MM.1S (cell line): ENCODE results near the gene ITPRIPL2.

Source experiments
- DNase-seq: peaks from one replicate; pipeline ENCODE4 v3.0.0-alpha.2; 2015
- H2AFZ ChIP-seq: fragments of 300-600 bp; sonication (generic); 2 replicates; pipeline ENCODE4 v1.6.0; 2016; ENCODE audit warnings: antibody characterized with exemption, low read length
- H3F3A ChIP-seq: fragments of 300-600 bp; sonication (generic); 2 replicates; pipeline ENCODE4 v1.6.1; 2016; ENCODE audit warnings: mild to moderate bottlenecking, antibody characterized with exemption, low read length, moderate library complexity, mixed read lengths; ENCODE audit not compliant: insufficient read depth
- H3K27ac ChIP-seq: fragments of 300-600 bp; sonication (generic); 2 replicates; pipeline ENCODE4 v1.5.1; 2016; ENCODE audit warnings: mild to moderate bottlenecking, low read length
- H3K27me3 ChIP-seq: fragments of 300-600 bp; sonication (generic); replicated peaks from 2 replicates; pipeline ENCODE4 v1.6.0; 2016; ENCODE audit warnings: low read length; ENCODE audit not compliant: insufficient read depth
- H3K36me3 ChIP-seq: fragments of 300-600 bp; sonication (generic); replicated peaks from 2 replicates; pipeline ENCODE4 v1.6.1; 2016; ENCODE audit warnings: mild to moderate bottlenecking, low read length, mixed read lengths; ENCODE audit not compliant: insufficient read depth
- H3K4me1 ChIP-seq: fragments of 300-600 bp; sonication (generic); 2 replicates; pipeline ENCODE4 v1.6.1; 2016; ENCODE audit warnings: low read length, mixed read lengths
- H3K4me2 ChIP-seq: fragments of 300-600 bp; sonication (generic); 2 replicates; pipeline ENCODE4 v1.6.0; 2016; ENCODE audit warnings: low read depth, low read length
- H3K4me3 ChIP-seq: fragments of 300-600 bp; sonication (generic); 2 replicates; pipeline ENCODE4 v1.5.1; 2016; ENCODE audit warnings: low read length, mixed read lengths
- H3K79me2 ChIP-seq: fragments of 300-600 bp; sonication (generic); 2 replicates; pipeline ENCODE4 v1.6.1; 2016; ENCODE audit warnings: mixed run types, low read length, mixed read lengths
- H3K9ac ChIP-seq: fragments of 300-600 bp; sonication (generic); 2 replicates; pipeline ENCODE4 v1.6.1; 2016; ENCODE audit warnings: low read length, mixed read lengths
- H3K9me2 ChIP-seq: fragments of 300-600 bp; sonication (generic); replicated peaks from 2 replicates; pipeline ENCODE4 v1.6.1; 2016; ENCODE audit warnings: mild to moderate bottlenecking, low read length, mixed read lengths; ENCODE audit not compliant: insufficient read depth
- H3K9me3 ChIP-seq: fragments of 300-600 bp; sonication (generic); replicated peaks from 2 replicates; pipeline ENCODE4 v1.6.1; 2016; ENCODE audit warnings: mild to moderate bottlenecking, low read length, mixed read lengths; ENCODE audit not compliant: insufficient read depth
- H4K20me1 ChIP-seq: fragments of 300-600 bp; sonication (generic); 2 replicates; pipeline ENCODE4 v1.6.1; 2016; ENCODE audit warnings: mild to moderate bottlenecking, low read length, moderate library complexity, mixed read lengths; ENCODE audit not compliant: insufficient read depth
- CTCF ChIP-seq: fragments of 300-600 bp; sonication (generic); IDR thresholded peaks from 2 replicates; pipeline ENCODE4 v1.5.1; 2016; ENCODE audit warnings: antibody characterized with exemption, low read length, mixed read lengths
- EZH2 ChIP-seq: fragments of 300-600 bp; sonication (generic); optimal IDR thresholded peaks from 2 replicates; pipeline ENCODE3; 2017; ENCODE audit warnings: low read depth, mild to moderate bottlenecking, antibody characterized with exemption, low read length, mixed read lengths
- EZH2phosphoT487 ChIP-seq: fragments of 300-600 bp; sonication (generic); IDR thresholded peaks from 2 replicates; pipeline ENCODE4 v1.6.1; 2018; ENCODE audit warnings: antibody characterized with exemption, low read length

ITPRIPL2 gene

GRCh38 chr16:19127205-19127604 is 13.4 kb downstream of the ITPRIPL2 start:
- no peaks in the 10 kb centered on the region for H3K9me3 ChIP-seq
- no peaks in the 10 kb centered on the region for H3K4me1 ChIP-seq
- H2AFZ ChIP-seq: no peak overlapping the region
- H3K27ac ChIP-seq: no peak overlapping the region
- DNase-seq: no peak
- no peak overlapping the region for H3K9ac ChIP-seq
- no peak overlapping the region for H3K4me2 ChIP-seq
- no peaks in the 10 kb centered on the region for H4K20me1 ChIP-seq
- no peaks in the 10 kb centered on the region for H3K36me3 ChIP-seq
- H3K9me2 ChIP-seq: no peaks in the 10 kb centered on the region
- no peaks in the 10 kb centered on the region for H3F3A ChIP-seq
- no peak for TF ChIP-seq EZH2phosphoT487
- no peak for TF ChIP-seq CTCF
- no peak for TF ChIP-seq EZH2
- no peak overlapping the region for H3K4me3 ChIP-seq
- H3K27me3 ChIP-seq: no peaks in the 10 kb centered on the region
- H3K79me2 ChIP-seq: no peaks in the 10 kb centered on the region

DNA sequence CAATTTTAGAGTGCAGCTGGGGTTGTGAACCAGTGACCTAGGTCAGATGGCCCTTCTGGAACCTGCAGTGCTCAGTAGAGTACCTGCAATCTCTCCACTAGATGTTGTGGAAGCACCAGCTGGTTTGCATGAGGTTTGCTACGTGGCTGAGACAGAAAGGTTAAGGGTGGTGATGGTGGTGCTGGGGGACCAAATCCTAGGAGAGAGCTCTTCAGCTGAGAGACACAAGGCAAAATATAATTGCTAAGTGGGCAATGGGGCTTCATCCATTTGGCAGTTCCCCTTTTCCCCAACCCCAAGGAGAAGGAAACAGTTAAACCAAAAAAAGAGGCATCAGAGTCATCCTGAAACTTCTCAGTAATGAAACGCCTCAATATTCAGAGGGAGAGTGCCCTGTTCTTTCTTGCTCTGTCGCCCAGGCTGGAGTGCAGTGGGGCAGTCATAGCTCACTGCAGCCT is 13.9 kb downstream of the ITPRIPL2 start:
- H3K9me3 ChIP-seq: no peaks in the 10 kb centered on the region
- no peaks in the 10 kb centered on the region for H3K36me3 ChIP-seq
- no peaks in the 10 kb centered on the region for H3F3A ChIP-seq
- no peaks in the 10 kb centered on the region for H3K79me2 ChIP-seq
- H3K9me2 ChIP-seq: no peaks in the 10 kb centered on the region
- no peak overlapping the region for H3K27ac ChIP-seq
- H3K4me3 ChIP-seq: no peak overlapping the region
- no peaks in the 10 kb centered on the region for H4K20me1 ChIP-seq
- H3K9ac ChIP-seq: no peak overlapping the region
- H2AFZ ChIP-seq: no peak overlapping the region
- TF ChIP-seq EZH2phosphoT487 (no peak), EZH2 (no peak), CTCF (no peak)
- no peak overlapping the region for H3K4me2 ChIP-seq
- no peak for DNase-seq
- no peaks in the 10 kb centered on the region for H3K4me1 ChIP-seq
- H3K27me3 ChIP-seq: no peaks in the 10 kb centered on the region

DNA sequence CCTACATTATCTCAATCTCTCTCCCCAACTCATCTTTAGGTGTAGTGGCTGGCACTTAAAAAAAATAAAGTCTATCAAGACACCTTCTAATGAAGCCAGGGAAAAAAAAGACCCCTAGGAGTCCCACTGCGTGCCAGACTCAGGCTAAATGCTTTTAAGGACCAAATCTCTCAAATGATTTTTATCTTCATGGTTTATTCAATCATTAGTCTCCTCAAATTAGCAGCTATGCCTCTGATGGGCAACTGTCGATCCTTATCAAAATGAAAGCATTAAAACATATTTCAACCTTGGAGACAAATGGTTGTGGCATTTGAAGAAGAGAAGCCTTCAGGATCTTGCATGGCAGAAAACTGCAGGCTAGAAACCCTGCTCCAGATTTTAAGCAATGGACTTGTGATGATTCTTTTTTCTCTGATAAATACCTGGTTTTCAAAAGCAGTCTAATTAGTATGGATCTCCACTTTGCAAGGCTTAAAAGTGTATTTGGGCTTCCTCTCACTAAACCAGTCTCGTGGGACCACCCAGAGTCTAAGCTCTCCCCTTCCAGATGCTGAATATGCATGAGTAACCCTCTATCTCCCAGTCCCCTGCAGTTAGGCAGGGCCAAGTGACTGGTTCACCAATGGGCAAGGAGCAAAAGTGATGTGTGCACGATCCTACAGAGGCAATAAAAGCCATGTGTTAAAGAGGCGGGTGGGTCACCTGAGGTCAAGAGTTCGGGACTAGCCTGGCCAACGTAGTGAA is 14.9 kb downstream of the ITPRIPL2 start:
- no peak overlapping the region for H2AFZ ChIP-seq
- no peaks in the 10 kb centered on the region for H3K27me3 ChIP-seq
- no peak overlapping the region for H3K4me3 ChIP-seq
- no peaks in the 10 kb centered on the region for H3K79me2 ChIP-seq
- H3K9me2 ChIP-seq: no peaks in the 10 kb centered on the region
- H3K36me3 ChIP-seq: no peaks in the 10 kb centered on the region
- TF ChIP-seq CTCF (no peak), EZH2 (no peak), EZH2phosphoT487 (no peak)
- H3K9me3 ChIP-seq: no peaks in the 10 kb centered on the region
- no peaks in the 10 kb centered on the region for H3F3A ChIP-seq
- no peak overlapping the region for H3K4me2 ChIP-seq
- H3K4me1 ChIP-seq: no peaks in the 10 kb centered on the region
- H3K27ac ChIP-seq: no peak overlapping the region
- no peak overlapping the region for H3K9ac ChIP-seq
- H4K20me1 ChIP-seq: no peaks in the 10 kb centered on the region
- no peak for DNase-seq
